HG03045 (cell line): ENCODE data around the gene MAP3K13.

Source experiments
- ATAC-seq: cut with Tn5 transposase; IDR thresholded peaks from one replicate; pipeline ENCODE4 v1.9.1; 2021; ENCODE audit warnings: mild to moderate bottlenecking, moderate library complexity; ENCODE audit not compliant: unreplicated experiment

MAP3K13 gene

DNA sequence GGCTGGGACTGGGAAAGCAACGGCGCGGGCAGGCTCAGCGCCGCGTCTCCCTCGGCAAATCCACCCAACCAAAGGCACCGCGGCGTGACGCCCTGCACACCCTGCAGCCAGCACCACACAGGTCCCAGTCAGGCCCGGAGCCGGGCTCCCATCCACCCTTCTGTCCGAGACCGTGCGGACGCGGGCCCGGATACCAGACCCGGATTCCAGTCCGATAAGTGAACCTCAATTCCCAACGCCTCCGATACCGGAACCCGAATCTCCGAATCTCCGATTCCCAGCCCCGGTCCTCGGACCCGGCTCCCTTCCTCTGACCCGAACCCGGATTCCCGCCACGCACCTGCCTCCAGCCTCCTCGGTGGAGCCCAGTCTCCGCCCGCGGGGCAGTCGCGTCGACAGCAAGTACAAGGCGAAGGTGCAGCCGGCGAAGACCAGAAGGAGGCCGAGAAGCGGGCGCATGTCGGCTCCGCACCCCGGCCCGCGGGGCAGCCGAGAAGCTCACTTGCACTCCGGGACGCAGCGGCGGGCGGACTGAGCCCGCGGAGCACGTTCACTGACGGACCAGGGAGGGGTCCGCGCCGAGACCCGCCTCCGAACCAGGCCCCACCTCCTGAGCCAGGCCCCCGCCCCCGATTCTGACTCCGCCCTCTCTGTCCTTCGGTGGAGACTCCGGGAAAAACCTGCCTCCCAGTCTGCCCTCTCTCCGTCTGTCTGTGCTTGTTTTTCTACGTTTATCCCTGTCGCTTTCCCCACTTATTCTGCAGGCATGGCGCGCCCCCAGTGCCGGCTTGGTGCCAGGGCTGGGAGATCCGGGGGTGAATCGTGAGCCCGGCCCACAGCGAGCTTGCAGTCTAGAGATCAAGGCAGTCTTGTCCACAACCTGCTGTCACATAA is 135.8 kb downstream of the MAP3K13 start, which contains the start of gene TMEM41A:
TMEM41A (minus strand) TSS at position 533 of the 894 bp plus-strand sequence; CDS start at position 459, 74 bp downstream.
- peak; percentile 96 for ATAC-seq

DNA sequence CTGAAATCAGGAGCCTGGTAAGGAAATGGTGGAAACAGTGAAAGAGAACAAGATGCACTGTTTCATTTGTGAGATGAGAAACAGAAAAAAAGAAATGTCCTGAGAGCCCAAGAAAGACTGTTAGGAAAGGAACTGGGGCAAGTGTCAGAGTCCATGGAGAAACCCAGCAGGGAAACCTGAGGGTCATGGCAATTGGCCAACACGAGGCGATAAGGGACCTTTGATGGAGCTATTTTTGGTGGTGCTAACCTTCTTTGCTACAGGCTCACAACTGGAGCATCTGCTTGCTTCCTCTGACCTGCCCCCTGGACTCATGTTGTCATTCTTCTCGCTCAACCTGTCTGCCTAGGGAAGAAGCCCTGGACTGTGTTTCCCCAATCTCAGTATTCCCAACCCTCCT is 140.1 kb downstream of the MAP3K13 start:
- no peak for ATAC-seq

DNA sequence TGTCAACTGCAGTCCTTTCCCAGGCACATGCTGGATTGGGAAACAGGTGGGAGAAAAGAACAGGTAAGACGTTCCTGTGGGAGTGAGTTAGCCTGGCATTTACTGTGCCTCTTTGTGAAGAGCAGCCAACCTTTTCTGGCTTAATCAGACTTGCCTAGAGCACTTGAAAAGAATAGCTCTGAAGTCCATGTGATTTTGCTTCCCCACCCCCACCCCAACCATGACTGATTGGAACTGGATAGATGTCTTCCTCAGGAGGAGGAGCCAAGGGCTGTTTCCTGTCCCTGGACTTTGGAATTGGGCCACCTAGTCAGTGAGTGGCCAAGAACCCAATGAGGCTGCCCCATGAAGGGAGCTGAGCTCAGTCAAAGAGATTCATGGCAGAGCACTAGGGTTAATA is 140.6 kb downstream of the MAP3K13 start:
- ATAC-seq: no peak

DNA sequence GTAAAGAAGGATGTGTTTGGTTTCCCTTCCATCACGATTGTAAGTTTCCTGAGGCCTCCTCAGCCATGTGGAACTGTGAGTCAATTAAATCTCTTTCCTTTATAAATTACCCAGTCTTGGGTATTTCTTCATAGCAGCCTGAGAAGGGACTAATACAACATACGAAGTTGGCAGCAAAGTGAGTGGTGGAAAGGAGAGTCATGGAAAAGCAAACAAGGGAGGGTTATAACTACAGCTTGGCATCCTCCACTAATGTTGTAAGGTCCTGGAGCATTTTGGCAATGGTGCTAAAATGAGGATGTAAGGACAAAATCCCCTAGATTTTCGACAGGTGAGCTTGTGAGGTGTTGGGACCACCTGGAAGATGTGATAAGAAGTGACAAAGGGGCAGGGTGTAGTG is 141.7 kb downstream of the MAP3K13 start:
- ATAC-seq: no peak

DNA sequence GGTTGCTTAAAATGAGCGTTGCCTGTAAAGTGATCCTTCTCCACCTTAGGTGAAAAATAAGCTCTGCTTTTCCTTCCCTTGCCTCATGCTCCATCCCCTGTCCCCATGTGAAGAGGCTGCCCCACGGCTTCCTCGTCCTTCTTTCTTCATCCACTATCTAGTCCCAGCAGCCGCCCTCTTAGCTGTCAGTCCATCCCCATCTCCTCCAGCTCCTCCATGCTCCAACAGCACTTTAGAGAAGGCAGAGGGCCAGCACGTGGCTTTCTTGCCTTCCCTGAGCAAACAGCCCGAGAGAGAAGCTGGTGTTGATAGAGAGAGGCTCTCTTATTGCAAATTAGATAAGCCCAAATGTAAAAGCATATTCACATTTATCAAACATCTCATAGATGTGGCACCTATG is 144.9 kb downstream of the MAP3K13 start:
- ATAC-seq: no peak

DNA sequence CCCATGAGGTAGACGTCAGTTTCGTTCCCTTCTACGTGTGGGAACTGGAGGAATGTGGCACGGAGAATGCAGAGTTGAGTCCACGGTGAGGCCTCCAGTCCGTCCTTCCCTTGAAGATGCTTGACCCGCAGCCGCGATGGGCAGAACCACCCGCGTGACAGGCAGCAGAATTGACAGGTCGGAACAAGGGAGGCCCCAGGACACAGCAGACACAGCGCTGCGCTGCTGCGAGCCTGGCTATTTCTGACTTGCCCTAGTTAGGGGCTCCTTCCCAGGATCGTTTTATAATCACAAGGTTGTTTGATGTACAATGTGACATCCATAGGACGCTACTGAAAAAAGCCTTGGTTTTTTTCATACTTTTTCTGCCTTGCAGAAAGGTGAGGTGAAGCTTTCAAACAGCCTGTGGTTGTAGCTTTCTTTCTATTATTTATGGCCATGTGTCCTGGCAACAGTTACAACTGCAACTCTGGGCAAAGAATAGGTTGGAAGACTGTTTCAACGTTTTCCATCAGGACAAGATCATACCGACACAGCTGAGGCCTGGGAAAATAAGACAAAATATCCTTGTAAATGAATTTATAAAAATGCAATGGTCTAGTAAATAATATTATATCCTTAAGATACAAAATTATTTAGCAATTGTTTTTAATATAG is 145.5 kb downstream of the MAP3K13 start:
- ATAC-seq: no peak

DNA sequence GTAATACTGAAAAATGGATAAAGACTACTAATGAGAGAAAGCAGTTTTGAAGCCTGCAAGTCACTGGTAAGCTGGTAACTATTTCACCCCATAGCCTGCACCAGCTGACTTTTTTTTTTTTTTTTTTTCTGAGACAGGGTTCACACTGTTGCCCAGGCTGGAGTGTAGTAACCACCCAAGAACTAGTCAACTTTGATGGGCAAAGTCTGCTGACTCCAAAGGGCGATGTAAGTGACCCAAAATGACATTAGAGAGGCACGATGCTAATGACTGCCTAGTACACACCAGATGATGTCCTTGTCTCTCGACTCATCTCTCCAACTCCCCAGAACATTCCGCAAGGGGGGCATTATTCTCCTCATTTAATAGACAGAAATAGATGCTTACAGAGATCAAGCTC is 148.8 kb downstream of the MAP3K13 start:
- no peak for ATAC-seq

DNA sequence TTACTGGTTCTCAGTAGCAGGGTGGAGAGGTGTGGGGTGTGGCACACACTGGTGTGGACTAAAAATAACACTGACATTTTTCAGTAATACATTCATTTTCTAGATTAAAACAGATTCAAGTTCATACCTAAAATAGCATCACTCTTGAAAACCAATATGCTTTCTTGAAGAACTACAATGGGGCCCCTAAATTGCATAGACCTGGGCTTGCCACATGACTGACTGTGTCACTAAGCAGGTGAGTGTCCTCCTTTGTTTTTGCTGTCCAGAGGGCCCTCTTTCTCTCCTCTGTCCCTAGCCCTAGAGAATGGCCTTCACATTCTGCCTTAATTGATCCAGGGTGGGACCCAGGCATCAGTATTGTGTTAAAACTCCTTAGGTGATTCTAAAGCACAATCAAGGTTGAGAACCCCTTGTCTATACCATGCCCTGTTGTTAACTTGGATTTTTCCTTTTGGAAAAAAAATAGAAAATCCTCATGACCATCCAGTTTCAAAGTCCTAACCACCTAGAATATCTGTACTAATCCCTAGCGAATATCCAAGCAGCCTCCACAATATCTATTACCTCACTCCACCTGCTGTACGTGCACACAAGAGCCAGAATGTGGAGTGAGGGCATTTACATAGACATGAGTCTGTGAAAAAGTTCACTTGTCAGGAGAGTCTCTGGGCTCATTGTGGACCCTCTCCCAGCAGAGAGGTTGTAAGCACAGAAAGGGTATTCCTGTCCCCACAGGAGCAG is 154.6 kb downstream of the MAP3K13 start:
- ATAC-seq: no peak

DNA sequence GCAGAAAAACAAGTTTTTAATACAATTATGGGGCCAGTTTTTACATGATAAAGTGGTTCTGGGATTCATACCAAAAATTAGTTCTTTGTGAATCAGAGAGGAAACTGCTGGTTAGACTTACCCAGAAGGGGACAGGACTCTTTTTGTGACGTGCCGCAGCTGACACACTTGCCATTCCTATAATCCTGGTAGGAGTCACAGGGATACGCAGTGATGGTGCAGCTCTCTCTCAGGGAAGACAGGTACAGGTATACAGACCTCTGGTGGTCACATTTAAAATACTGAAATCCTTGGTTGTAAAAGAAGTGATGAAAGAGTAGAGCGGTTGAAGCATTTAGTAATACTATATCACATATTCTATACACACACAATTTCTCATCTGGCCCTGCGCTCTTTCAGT is 156.1 kb downstream of the MAP3K13 start:
- ATAC-seq: no peak

DNA sequence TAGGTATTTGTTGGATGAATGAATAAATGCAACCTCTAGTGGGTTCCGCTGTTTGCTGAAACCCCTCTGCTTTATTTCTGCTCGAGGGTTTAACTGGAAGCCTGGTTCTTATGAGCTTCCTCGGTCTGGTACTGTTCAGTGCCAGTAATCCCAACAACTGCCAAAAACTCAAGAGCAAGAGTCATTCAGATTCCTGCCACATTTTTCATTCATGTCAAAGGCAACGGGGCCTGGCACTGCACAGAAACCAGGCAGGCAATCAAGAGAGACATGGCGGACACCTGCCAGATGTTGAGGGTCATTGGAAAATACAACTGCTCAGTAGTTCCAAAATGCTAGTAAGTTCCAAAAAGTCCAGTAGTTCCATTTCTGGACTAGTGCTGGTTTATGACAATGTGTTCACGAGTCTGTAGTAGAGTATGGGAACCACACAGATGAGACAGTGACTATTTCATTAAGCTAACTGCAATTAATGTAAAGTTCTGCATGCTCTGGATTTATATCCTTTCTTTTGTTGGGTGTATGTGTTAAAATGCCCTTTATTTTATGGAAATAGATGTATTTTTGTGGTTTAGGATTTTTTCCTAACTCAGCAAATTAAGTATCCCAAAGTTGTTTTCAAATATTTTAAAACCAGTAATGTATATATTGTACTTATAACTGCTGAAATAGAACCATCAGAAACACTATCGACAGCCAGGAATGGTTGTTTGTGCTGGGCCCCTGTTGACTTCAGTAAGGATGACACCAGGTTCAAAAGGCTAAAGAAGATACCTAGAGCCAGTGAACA is 158.6 kb downstream of the MAP3K13 start:
- no peak for ATAC-seq

DNA sequence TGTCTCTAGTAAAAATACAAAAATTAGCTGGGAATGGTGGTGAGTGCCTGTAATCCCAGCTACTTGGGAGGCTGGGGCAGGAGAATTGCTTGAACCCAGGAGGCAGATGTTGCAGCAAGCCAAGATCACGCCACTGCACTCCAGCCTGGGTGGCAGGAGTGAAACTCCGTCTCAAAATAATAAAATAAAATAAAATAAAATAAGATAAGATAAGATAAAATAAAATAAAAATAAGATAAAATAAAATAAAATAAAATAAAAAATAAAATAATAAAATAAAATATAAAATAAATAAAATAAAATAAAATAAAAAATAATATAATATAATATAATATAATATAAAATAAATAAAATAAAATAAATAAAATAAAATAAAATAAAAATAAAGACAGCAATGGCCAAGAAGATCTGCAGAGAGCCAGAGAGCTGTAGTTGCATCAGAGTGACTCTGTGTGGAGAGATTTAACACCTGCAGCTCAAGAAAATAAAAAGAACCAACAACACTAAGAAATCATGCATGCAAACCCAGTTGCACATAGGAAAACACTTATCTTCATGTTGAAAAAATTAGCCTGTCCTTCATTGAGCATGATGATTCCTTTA is 163.5 kb downstream of the MAP3K13 start:
- no peak for ATAC-seq

DNA sequence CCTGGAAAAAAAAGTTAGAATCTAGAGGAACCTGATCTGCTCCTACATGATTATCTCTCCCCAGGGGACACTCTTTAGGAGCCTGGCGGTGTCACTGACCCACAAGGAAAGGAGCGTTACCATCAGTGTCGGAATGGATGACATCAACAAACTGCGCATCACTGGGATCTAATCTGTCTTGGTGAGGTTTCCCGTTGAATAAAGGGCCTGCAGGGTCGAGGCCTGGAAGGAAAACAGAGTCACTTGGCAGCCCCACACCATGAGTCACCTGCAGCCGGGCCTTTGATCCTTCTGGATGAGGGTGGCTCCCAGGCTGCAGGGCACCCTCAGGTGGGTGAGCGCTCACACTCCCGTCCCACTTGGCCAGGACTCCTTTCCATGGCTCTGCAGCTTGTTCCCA is 164.4 kb downstream of the MAP3K13 start:
- ATAC-seq: no peak

DNA sequence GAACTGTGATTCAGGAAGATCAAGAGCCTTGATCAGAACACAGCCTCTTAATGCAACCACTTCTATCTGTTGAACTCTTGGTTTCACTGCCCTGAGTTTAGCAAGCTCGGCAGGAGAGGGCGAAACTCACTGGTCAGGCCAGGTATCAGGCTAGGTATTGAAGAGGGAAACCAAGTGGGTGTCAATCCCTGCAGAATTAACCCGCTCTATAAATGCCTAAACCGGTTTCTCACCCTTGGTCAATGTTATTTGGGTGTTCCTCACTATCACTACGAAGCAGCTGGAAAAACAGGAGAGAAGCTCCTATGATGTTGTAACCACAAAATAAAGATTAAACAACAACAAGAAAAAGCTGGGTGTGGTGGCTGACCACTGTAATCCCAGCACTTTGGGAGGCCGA is 165.6 kb downstream of the MAP3K13 start:
- no peak for ATAC-seq

DNA sequence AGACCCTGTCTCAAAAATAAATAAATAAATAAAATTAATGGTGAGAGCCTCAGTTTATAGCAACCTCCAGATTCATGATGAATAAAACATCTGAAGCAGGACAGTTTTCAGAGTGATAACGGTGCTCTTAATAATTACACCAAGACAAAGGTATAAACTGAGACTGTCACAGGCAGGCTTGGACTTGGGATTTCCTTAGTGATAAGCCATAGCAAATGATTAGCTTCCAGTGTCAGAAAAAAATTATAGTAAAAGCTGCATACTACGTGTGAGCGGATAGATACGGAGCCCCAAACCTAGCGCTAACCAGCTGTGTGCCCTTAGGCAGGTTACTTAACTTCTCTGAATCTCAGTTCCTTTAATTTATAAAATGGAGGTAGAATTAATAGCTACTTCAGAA is 167.9 kb downstream of the MAP3K13 start:
- no peak for ATAC-seq

DNA sequence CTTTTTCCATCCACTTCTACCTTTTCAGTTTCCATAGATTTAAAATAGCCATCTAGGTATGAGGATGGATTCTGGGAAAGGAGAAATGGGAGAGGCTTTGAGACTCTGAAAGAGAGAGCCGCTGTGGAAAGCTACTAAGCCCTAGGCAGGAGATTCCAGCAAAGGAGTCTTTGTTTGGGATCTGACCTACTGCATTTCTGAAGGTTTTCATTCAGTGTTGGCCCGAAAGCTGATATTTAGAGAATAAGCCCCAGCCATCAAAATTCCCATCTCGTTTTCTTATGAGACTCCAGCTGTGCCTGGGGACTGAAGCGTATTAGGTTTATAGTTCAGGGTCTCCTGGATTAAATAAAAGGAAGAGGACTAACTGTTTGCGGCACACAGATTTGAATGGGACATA is 170.0 kb downstream of the MAP3K13 start:
- ATAC-seq: no peak

DNA sequence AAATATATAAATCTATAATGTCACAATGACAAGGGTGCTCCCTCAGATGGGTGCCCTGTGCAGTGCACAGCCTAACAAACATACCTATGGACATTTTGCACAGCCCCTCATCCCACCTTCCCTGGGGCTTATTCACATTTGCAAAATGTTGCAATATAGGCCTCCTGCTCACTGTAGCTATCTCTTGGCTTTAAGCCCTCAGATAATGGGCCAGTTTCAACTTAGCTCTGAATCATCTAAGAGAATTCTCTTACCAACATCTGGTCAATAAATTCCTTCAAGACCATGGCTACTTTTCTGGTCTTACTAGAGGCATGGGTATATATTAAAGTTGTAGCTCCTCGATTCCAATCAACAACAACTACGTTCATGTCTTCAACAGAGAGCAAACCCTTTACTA is 171.6 kb downstream of the MAP3K13 start:
- no peak for ATAC-seq

DNA sequence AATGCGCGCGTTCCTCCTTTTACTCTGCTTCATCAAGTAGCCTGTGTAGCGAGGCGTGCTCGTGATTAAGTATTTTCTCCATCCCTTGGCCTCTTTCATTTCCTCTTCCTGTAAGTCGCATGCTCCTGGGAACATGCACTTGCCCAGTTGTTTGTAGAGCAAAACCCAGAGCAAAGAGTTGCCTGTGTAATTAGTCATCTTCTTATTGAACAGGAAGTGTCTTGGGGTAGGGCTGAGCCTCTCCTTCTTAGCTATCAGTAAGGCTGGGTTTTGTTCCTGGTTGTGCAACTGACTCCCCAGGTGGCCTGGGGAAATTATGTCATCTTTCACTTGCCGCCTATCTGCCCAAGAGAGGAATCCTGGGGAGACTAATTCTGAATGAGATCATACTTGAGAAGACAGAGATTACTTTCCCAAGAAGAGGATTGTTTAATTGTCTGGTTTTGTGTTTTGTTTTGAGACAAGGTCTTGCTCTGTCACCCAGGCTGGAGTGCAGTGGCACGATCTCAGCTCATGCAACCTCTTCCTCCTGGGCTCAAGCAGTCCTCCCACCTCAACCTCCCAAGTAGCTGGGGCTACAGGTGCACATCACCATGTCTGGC is 174.5 kb downstream of the MAP3K13 start:
- ATAC-seq: peak; percentile 98
